Peyer's patch (tissue), 4 donors: ENCODE data around the gene E2F4. TPM values are rescaled to one million over a fixed set of nuclear protein-coding genes. Genes with fewer than 3 reads are reported as not detected.

Experiments used
- DNase-seq, 3 donors: peaks; one replicate each; pipeline ENCODE4 v3.0.0-alpha.2; 2017 to 2019
- H3K27ac ChIP-seq, 4 donors: fragments of 200-600 bp; sonication (generic); one replicate each; pipeline ENCODE4 v1.5.1; 2016 to 2019
- H3K27me3 ChIP-seq, 2 donors: fragments of 200-600 bp; sonication (generic); one replicate each; pipeline ENCODE4 v1.5.1; 2019
- H3K36me3 ChIP-seq, 3 donors: fragments of 200-600 bp; sonication (generic); one replicate each; pipeline ENCODE4 v1.5.1; 2016 to 2019
- H3K4me1 ChIP-seq, 4 donors: fragments of 200-600 bp; sonication (generic); one replicate each; pipeline ENCODE4 v1.5.1; 2016 to 2019
- H3K4me3 ChIP-seq, 4 donors: fragments of 200-600 bp; sonication (generic); 1 replicate in 3 of 4; 2 replicates in 1 of 4; pipeline ENCODE4 v1.5.1; 2016 to 2019; ENCODE audit warnings: mild to moderate bottlenecking in 1 of 4
- H3K9me3 ChIP-seq, 4 donors: fragments of 200-600 bp; sonication (generic); one replicate each; pipeline ENCODE4 v1.5.1; 2016 to 2019; ENCODE audit warnings: mild to moderate bottlenecking in 1 of 4
- CTCF ChIP-seq, 6 experiments: fragments of 450-650 bp in 4 of 6; fragments of 200-600 bp in 2 of 6; sonication (generic) in 1 of 6; IDR thresholded peaks; one replicate each; pipeline ENCODE4 v1.5.1; 2017 to 2019; ENCODE audit warnings: antibody characterized with exemption in 6 of 6, mild to moderate bottlenecking in 3 of 6, moderate library complexity in 1 of 6
- POLR2A ChIP-seq, 2 donors: fragments of 450-650 bp; IDR thresholded peaks; one replicate each; pipeline ENCODE4 v1.5.1; 2017; ENCODE audit warnings: antibody characterized with exemption in 2 of 2, mild to moderate bottlenecking in 2 of 2, moderate library complexity in 2 of 2
- total RNA-seq, 4 donors: library from RNA; depleted of rRNA; stranded (reverse); fragments of >200 nt; gene quantifications; one replicate each; pipeline ENCODE4 v1.1.0, GENCODE V29; 2016

E2F4 gene
- total RNA-seq, 4 donors from 2014 or later, result 122 to 182 (median 144) TPM

GRCh38 chr16:67181346-67181745, 10.6 kb upstream of the E2F4 start:
- H3K36me3 ChIP-seq, result no peaks in the 10 kb centered on the region
- TF ChIP-seq CTCF (IDR thresholded peaks at IDR 0.05), result no peak
- no peak for TF ChIP-seq POLR2A (IDR thresholded peaks at IDR 0.05)
- no peak overlapping the region for H3K4me3 ChIP-seq
- no peaks in the 10 kb centered on the region for H3K27me3 ChIP-seq
- no peak for DNase-seq
- peaks cover 9 to 62% (median 21%) of the 10 kb centered on the region in 4 donors for H3K4me1 ChIP-seq
- no peaks in the 10 kb centered on the region for H3K9me3 ChIP-seq
- H3K27ac ChIP-seq, result peak overlapping the region; percentile 26 to 51 (median 38)

- TF ChIP-seq CTCF (IDR thresholded peaks at IDR 0.05) (no peak), POLR2A (IDR thresholded peaks at IDR 0.05) (no peak)
- peaks cover 9 to 62% (median 21%) of the 10 kb centered on the region in 4 donors for H3K4me1 ChIP-seq
- no peaks in the 10 kb centered on the region for H3K9me3 ChIP-seq
- H3K27ac ChIP-seq, result peak overlapping the region in 1 of 4 donors; percentile 41
- H3K36me3 ChIP-seq, result no peaks in the 10 kb centered on the region
- H3K27me3 ChIP-seq, result no peaks in the 10 kb centered on the region
- DNase-seq, result no peak
- no peak overlapping the region for H3K4me3 ChIP-seq
Observed at GRCh38 chr16:67182288-67182687, 9.7 kb upstream of the E2F4 start.

DNA sequence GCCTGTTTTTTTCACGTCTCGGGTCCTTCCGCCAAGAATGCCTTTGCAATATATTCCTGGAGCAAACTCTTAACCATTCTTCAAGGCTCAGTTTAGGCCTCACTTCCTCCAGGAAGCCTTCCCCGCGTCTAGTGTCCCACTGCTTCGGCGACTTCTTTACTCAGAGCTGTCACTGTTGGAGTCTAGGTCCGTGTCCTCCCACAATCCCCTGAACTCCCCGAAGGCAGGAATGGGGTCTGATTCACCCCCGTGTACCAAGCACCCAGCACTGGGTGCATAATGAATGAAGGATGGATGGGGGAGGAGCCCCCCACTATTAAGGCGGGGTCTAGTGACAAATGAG, 8.7 kb upstream of the E2F4 start:
- TF ChIP-seq POLR2A (IDR thresholded peaks at IDR 0.05), result no peak
- TF ChIP-seq CTCF (IDR thresholded peaks at IDR 0.05), result no peak
- no peak for DNase-seq
- Histone ChIP-seq H3K27me3 (no peaks in the 10 kb centered on the region), H3K9me3 (no peaks in the 10 kb centered on the region), H3K36me3 (no peaks in the 10 kb centered on the region), H3K27ac (peak overlapping the region; percentile 92 to 96 (median 94)), H3K4me3 (peak overlapping the region; percentile 58 to 72 (median 70)), H3K4me1 (peaks cover 6 to 55% (median 19%) of the 10 kb centered on the region in 4 donors)

DNA sequence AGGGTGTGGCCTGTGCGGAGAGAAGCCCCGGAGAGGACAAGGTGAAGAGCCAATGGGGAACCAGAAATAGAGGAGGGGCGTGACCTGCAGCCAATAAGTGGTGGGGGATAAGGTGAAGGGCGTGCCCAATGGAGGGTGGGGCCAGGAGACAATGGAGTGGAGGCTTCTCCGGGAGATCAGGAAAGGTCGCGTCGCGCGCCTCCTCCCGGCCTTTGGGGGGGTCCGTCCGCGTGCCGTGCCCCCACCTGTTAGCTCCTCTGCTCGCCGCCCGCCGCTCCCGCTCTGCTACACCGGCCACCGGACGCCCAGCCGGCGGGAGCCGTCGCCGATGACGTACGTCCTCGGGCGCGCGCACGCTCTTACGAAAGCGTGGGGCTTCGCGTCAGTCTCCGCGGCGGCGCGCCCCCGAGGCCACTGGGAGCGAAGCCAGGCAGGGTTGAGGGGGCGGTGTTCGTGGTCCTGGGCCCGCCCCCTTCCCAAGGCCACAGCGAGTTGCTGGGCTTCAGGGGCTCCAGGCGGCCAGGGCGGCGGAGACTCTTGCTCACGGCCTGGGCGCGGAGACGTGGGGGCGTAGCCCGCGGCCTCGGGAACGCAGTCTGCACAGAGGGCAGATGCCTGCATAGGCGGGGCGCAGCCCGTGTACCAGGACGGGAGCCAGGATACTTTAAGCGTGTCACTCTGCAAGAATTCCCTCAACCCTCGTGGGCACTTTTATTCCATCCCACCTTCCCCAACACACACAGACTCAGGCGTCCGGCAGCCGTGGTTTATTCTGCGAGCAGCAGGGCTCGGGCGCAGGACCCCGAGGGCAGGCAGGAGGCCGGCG, 8.1 kb upstream of the E2F4 start, which contains the start of gene MATCAP1:
MATCAP1 (minus strand) TSS at position 337 of the 826 bp plus-strand sequence. CDS start 3,353 bp downstream, outside the sequence.
- Histone ChIP-seq H3K9me3 (no peaks in the 10 kb centered on the region), H3K36me3 (no peaks in the 10 kb centered on the region), H3K27ac (peak within 1 kb of the TSS; percentile 92 to 96 (median 94)), H3K4me1 (peaks cover 6 to 49% (median 15%) of the 10 kb centered on the region in 4 donors), H3K4me3 (peak within 1 kb of the TSS; percentile 58 to 72 (median 70)), H3K27me3 (no peaks in the 10 kb centered on the region)
- peak; percentile 47 to 63 for TF ChIP-seq POLR2A (IDR thresholded peaks at IDR 0.05)
- peak in 2 of 6 experiments; percentile 10 to 12 for TF ChIP-seq CTCF (IDR thresholded peaks at IDR 0.05)
- peak; percentile 95 to 97 (median 95) for DNase-seq

- Histone ChIP-seq H3K36me3 (no peaks in the 10 kb centered on the region), H3K4me3 (peak overlapping the region; percentile 58 to 72 (median 70)), H3K4me1 (peaks cover 6 to 44% (median 15%) of the 10 kb centered on the region in 4 donors), H3K9me3 (no peaks in the 10 kb centered on the region), H3K27ac (peak overlapping the region; percentile 92 to 96 (median 94)), H3K27me3 (no peaks in the 10 kb centered on the region)
- TF ChIP-seq POLR2A (IDR thresholded peaks at IDR 0.05) (no peak), CTCF (IDR thresholded peaks at IDR 0.05) (no peak)
- no peak for DNase-seq
Observed at GRCh38 chr16:67184453-67184994, 7.4 kb upstream of the E2F4 start.
